NB4 (cell line): Measurements from ENCODE around the gene PRSS38.

Experiments used
- CTCF ChIP-seq: IDR thresholded peaks from one replicate; pipeline ENCODE4 v1.5.1; 2012; ENCODE audit warnings: low read depth, low read length
- MAX ChIP-seq: IDR thresholded peaks from 2 replicates; pipeline ENCODE4 v1.6.1; 2011; ENCODE audit warnings: low read depth, low read length
- MYC ChIP-seq: IDR thresholded peaks from 2 replicates; pipeline ENCODE4 v1.6.1; 2011; ENCODE audit warnings: low read depth, low read length
- POLR2A ChIP-seq: IDR thresholded peaks from 2 replicates; pipeline ENCODE4 v1.6.1; 2011; ENCODE audit warnings: mild to moderate bottlenecking; ENCODE audit not compliant: insufficient read length; ENCODE audit errors: extremely low read depth

- no peak for TF ChIP-seq MYC
- no peak for TF ChIP-seq POLR2A
- no peak for TF ChIP-seq CTCF
- TF ChIP-seq MAX = no peak
These were observed 47.9 kb upstream of the PRSS38 start for GRCh38 chr1:227767401-227768124.
